Erythroblast (primary cell): ENCODE data around the gene PDE6C.

Experiments
- DNase-seq, 2 experiments: peaks; one replicate each; lab custom pipeline; 2025; lab: John Stamatoyannopoulos, UW
- GATA1 ChIP-seq: IDR thresholded peaks from 2 replicates; pipeline ENCODE4 v1.6.1; 2011; ENCODE audit warnings: low read depth, mild to moderate bottlenecking, control low read depth, low read length, moderate library complexity
- POLR2A ChIP-seq: IDR thresholded peaks from 2 replicates; pipeline ENCODE4 v1.6.1; 2011; ENCODE audit warnings: mild to moderate bottlenecking, low read length

PDE6C gene

DNA sequence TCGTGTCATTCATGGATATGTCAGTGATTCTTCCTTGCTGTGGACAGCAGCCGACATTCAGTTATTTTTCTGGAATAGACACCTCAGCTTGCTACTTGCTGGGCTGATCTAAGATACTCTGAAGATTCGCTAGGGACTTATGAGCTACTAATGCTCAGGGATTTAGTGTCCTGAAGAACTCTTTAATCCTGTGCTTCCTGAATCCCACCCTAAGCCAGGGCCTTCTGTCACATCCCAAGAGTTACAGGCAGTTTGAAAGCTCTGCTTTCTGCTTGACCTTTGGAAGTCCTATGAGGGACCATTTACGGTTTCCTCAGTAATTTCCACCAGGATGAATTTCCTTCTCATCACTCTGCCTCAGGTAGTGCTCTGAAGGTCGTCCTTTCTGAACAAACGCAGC is at the start of gene PDE6C:
PDE6C (plus strand) TSS at position 227 of the 400 bp plus-strand sequence. CDS start 189 bp downstream, outside the sequence.
- TF ChIP-seq GATA1 (no peak), POLR2A (no peak)
- DNase-seq, result no peak

- DNase-seq, result no peak
- TF ChIP-seq POLR2A, result no peak
- TF ChIP-seq GATA1, result no peak
These were observed 46.9 kb upstream of the PDE6C start for GRCh38 chr10:93565446-93565845.

- no peak for DNase-seq
These were observed 45.7 kb upstream of the PDE6C start, which contains the start of gene FFAR4 for GRCh38 chr10:93566435-93567276. Gene FFAR4 (plus strand): TSS chr10:93566665. CDS start chr10:93566721, 56 bp downstream.

GRCh38 chr10:93567277-93568104 is 44.8 kb upstream of the PDE6C start:
- no peak for DNase-seq

More at GRCh38 chr10:93566435-93567276, 45.7 kb upstream of the PDE6C start, which contains the start of gene FFAR4:
- TF ChIP-seq POLR2A (no peak), GATA1 (no peak)

GRCh38 chr10:93568105-93568390 is 44.3 kb upstream of the PDE6C start:
- TF ChIP-seq GATA1 (no peak), POLR2A (no peak)
- DNase-seq, result no peak

More at GRCh38 chr10:93567277-93568104, 44.8 kb upstream of the PDE6C start:
- TF ChIP-seq GATA1, result no peak
- TF ChIP-seq POLR2A, result no peak

GRCh38 chr10:93570383-93570782 is 42.0 kb upstream of the PDE6C start:
- no peak for DNase-seq
- TF ChIP-seq POLR2A, result no peak
- no peak for TF ChIP-seq GATA1

GRCh38 chr10:93572606-93573005 is 39.7 kb upstream of the PDE6C start:
- no peak for DNase-seq
- no peak for TF ChIP-seq POLR2A

GRCh38 chr10:93573051-93573909 is 39.1 kb upstream of the PDE6C start:
- TF ChIP-seq GATA1, result no peak

GRCh38 chr10:93573924-93574323 is 38.4 kb upstream of the PDE6C start:
- TF ChIP-seq GATA1 (no peak), POLR2A (no peak)
- no peak for DNase-seq

More at GRCh38 chr10:93573051-93573909, 39.1 kb upstream of the PDE6C start:
- DNase-seq, result no peak

DNA sequence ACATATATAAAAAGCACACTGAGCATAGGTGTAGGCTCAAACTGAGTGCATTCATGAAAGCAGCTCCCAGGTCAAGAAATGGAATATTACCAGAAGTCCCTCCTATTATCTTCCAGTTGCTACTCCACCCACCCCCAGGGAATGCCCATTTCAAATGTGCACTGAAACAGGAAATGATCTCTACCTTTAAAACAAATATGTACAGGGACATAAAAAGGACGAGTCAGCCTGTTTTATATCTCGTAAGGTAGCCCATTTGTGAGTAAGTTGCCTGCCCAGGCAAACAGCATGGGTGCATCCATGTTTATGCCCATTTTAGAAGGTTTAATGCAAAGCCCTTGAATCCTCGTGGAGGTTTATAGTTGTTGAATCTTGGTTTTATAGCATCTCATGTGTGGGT is 35.4 kb upstream of the PDE6C start:
- TF ChIP-seq GATA1 (no peak), POLR2A (no peak)
- no peak for DNase-seq

DNA sequence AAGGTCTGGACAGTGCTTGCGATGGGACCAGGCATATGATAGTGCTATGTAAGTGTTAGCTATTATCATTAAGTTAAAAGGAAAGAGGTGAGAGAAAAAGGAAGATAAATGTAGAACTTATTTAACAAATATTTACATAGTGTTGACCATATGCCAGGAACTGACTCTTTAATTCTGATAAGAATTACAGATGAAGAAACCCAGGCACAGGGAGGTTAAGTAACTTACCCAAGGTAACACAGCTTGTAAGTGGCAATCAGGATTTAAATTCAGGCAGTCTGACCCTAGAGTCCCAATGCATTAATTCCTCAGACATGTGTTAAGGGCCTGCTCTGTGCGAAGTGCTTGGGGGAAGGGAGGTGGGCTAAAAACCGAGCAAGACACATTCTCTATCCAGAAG is 34.8 kb upstream of the PDE6C start:
- TF ChIP-seq GATA1 (no peak), POLR2A (no peak)
- no peak for DNase-seq

DNA sequence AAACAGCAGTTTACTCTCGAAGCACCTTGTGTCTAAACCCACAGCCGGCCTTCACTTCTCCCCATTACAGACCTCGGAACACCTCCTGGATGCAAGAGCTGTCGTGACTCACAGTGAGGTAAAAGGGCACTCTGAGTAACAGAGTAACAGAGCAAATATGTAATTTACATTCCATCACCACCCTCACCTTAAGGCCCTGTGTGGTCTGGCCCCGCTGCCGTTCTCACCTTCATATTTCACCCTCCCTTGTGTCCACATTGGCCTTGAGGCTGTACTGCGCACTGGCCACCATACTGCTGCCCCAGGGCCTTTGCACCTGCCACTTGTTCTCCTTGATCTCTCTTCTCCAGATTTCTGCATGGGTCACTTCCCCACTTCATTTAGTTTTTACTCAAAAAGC is 33.2 kb upstream of the PDE6C start:
- no peak for DNase-seq
- TF ChIP-seq POLR2A (no peak), GATA1 (no peak)

- TF ChIP-seq GATA1 (no peak), POLR2A (no peak)
- no peak for DNase-seq
These were observed 32.2 kb upstream of the PDE6C start for GRCh38 chr10:93579985-93580711.
